ENCODE data around the gene OR10G6. TPM values are rescaled to one million over a fixed set of nuclear protein-coding genes. Genes with fewer than 3 reads are reported as not detected.
"Not testable (repeated sequence)": the region's sequence is repeated elsewhere in the genome, so short reads cannot be mapped to it uniquely, and the experiment has no call there.

Gene OR10G6
- total RNA-seq, 1 donor from 2014 or later, result not detected

DNA sequence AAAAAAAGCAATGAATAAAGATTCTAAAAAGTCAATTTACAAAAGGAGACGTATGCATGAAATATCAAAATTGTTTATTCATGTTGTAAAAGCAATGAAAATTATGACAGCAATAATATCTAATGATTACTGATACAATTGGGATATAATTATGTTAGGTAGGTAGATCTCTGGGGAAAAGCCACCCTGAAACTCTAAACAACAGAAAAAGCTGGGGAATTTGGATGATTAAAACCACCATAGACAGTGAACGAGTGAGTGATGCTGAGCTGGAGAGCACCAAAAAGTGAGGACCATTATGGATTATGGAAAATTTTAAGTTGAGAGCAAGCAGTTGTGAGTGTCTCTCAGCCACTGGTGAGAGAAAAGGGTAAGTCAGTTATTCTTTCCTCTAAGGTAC is 31.5 kb upstream of the OR10G6 start, which contains the start of gene OR10G8:
Gene OR10G8, plus strand, starts transcription at position 301 of the 400 bp plus-strand sequence. CDS start 2,825 bp downstream, outside the sequence.
- Mint-ChIP-seq H3K27ac (ENCODE audit: unreplicated experiment) (no peak within 1 kb of the TSS), H3K36me3 (ENCODE audit: unreplicated experiment) (no peaks in the 10 kb centered on the region), H3K27me3 (ENCODE audit: unreplicated experiment) (no peaks in the 10 kb centered on the region), H3K4me3 (ENCODE audit: unreplicated experiment) (no peak within 1 kb of the TSS), H3K9me3 (ENCODE audit: unreplicated experiment) (no peaks in the 10 kb centered on the region), H3K4me1 (ENCODE audit: unreplicated experiment) (no peaks in the 10 kb centered on the region)
- TF ChIP-seq CTCF (IDR thresholded peaks at IDR 0.05), result no peak
- DNase-seq (ENCODE audit: extremely low spot score, unreplicated experiment), result no peak

GRCh38 chr11:124015837-124016236 is 20.9 kb upstream of the OR10G6 start:
- not testable (repeated sequence) for H3K4me3 Mint-ChIP-seq (ENCODE audit: unreplicated experiment); H3K27me3 Mint-ChIP-seq (ENCODE audit: unreplicated experiment); H3K27ac Mint-ChIP-seq (ENCODE audit: unreplicated experiment); H3K9me3 Mint-ChIP-seq (ENCODE audit: unreplicated experiment); H3K36me3 Mint-ChIP-seq (ENCODE audit: unreplicated experiment); DNase-seq (ENCODE audit: extremely low spot score, unreplicated experiment); H3K4me1 Mint-ChIP-seq (ENCODE audit: unreplicated experiment)

- DNase-seq (ENCODE audit: extremely low spot score, unreplicated experiment), result no peak
- Mint-ChIP-seq H3K9me3 (ENCODE audit: unreplicated experiment) (no peaks in the 10 kb centered on the region), H3K27me3 (ENCODE audit: unreplicated experiment) (peaks cover 2% of the 10 kb centered on the region), H3K4me1 (ENCODE audit: unreplicated experiment) (no peaks in the 10 kb centered on the region), H3K4me3 (ENCODE audit: unreplicated experiment) (no peak within 1 kb of the TSS), H3K27ac (ENCODE audit: unreplicated experiment) (no peak within 1 kb of the TSS), H3K36me3 (ENCODE audit: unreplicated experiment) (no peaks in the 10 kb centered on the region)
- TF ChIP-seq CTCF (IDR thresholded peaks at IDR 0.05), result no peak
Observed at GRCh38 chr11:124012697-124013096, 17.7 kb upstream of the OR10G6 start, which contains the start of gene OR10G4. OR10G4 (plus strand) TSS chr11:124012997; CDS start chr11:124015575, 2,578 bp downstream.

- H3K27ac Mint-ChIP-seq (ENCODE audit: unreplicated experiment), result no peak overlapping the region
- peaks cover 3% of the 10 kb centered on the region for H3K4me1 Mint-ChIP-seq (ENCODE audit: unreplicated experiment)
- H3K4me3 Mint-ChIP-seq (ENCODE audit: unreplicated experiment), result no peak overlapping the region
- no peak for TF ChIP-seq CTCF (IDR thresholded peaks at IDR 0.05)
- peaks cover 16% of the 10 kb centered on the region for H3K9me3 Mint-ChIP-seq (ENCODE audit: unreplicated experiment)
- no peaks in the 10 kb centered on the region for H3K36me3 Mint-ChIP-seq (ENCODE audit: unreplicated experiment)
- H3K27me3 Mint-ChIP-seq (ENCODE audit: unreplicated experiment), result peaks cover 4% of the 10 kb centered on the region
- no peak for DNase-seq (ENCODE audit: extremely low spot score, unreplicated experiment)
Observed at GRCh38 chr11:123979311-123979710, 15.7 kb downstream of the OR10G6 start.

DNA sequence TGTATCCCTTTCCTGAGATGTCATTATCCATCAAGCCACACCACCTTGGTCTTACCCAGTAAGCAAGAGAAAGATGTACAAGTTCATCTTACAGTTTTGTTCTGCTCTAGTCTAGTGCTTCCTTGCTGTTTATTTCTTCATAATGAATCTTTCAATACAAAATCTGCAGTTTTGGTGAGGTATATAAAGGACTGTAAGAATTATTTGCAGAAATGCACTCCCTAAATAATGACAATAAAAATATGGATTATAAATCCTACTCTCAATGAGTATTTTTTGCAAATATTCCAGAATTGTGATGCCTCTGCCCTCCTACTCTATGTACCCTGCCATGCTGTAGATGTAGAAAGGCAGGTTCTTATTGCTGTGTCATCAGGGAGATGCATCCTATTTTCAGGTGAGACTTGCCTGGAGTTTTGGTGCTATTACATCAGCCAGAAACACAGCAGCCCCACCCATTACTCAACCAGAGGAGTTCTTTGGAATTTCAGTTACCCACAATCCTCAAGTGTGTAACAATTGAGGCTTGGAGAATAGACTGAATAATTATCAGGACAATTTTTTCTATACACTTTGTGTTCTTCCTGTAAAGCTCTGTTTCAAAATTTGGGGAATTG is 17.1 kb downstream of the OR10G6 start, which contains the start of gene OR10S1:
Gene OR10S1, minus strand, starts transcription at position 51 of the 617 bp plus-strand sequence. CDS start 117 bp downstream, outside the sequence.
- Mint-ChIP-seq H3K4me3 (ENCODE audit: unreplicated experiment) (no peak within 1 kb of the TSS), H3K9me3 (ENCODE audit: unreplicated experiment) (peaks cover 13% of the 10 kb centered on the region), H3K36me3 (ENCODE audit: unreplicated experiment) (no peaks in the 10 kb centered on the region), H3K27me3 (ENCODE audit: unreplicated experiment) (peaks cover 4% of the 10 kb centered on the region), H3K27ac (ENCODE audit: unreplicated experiment) (no peak within 1 kb of the TSS), H3K4me1 (ENCODE audit: unreplicated experiment) (peaks cover 13% of the 10 kb centered on the region)
- TF ChIP-seq CTCF (IDR thresholded peaks at IDR 0.05), result no peak
- no peak for DNase-seq (ENCODE audit: extremely low spot score, unreplicated experiment)
